Epithelial cell of prostate (primary cell): ENCODE measurements around the gene CLEC19A.

ENCODE experiments used
- DNase-seq: peaks from one replicate; pipeline ENCODE4 v3.0.0-alpha.2; 2011; ENCODE audit warnings: low read depth, low spot score
- H3K27ac ChIP-seq: fragments of 450-650 bp; 2 replicates; pipeline ENCODE4 v1.5.1; 2017; ENCODE audit warnings: mild to moderate bottlenecking

CLEC19A gene

DNA sequence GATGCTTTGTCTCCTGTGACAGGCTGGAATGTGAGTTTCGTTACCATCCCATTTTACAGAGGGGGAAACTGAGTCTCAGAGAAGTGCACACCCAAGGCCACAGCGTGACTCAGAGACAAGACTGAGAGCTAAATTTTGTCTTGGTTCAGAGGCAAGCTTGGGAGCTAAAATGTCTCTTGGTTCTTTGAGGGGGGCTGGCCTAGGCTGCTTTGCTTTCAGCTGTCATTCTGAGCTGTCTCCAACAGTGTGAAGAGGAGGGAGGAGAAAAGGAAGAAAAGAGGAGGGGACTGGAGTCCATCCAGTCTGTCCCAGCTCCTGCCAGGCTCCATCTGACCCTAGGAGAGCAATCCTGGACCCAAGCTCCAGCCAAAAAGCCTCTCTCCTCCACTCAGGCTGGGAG, at the start of gene CLEC19A:
Gene CLEC19A (plus strand): TSS at position 301 of the 400 bp plus-strand sequence. CDS start 121 bp downstream, outside the sequence.
- DNase-seq: no peak
- H3K27ac ChIP-seq: no peak within 1 kb of the TSS

- no peak for DNase-seq
- H3K27ac ChIP-seq: no peak overlapping the region
Measured at GRCh38 chr16:19235886-19236285, 49.6 kb upstream of the CLEC19A start.

DNA sequence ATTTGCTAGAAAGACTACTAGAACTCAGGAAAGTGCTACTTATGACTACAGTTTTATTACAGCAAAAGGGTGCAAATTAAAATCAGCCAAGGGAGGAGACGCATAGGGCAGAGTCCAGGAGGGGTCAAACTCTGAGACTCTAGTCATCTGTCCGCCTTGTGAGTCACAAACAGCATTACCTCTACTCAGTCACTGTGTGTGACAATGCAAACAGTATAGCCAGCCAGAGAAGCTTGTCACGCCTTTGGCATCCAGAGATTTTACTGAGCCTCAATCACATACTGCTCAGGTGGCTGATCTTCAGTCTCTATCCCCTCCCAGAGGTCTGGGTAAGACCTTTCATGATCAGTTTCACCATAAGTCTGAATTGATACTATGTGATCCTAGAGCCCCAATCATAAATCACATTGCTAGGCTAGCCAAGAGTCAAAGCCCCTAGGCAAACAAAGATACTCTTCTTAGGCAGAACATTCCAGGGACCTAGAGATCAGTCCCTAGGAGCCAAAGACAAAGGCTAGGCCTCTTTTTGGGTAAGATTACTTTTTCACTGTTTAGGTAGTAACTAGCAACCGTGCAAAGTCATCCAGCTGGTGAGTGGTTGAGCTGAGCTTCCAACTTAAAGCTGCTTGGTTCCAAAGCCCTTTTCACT, 48.8 kb upstream of the CLEC19A start:
- no peak for DNase-seq
- H3K27ac ChIP-seq: no peak overlapping the region

DNA sequence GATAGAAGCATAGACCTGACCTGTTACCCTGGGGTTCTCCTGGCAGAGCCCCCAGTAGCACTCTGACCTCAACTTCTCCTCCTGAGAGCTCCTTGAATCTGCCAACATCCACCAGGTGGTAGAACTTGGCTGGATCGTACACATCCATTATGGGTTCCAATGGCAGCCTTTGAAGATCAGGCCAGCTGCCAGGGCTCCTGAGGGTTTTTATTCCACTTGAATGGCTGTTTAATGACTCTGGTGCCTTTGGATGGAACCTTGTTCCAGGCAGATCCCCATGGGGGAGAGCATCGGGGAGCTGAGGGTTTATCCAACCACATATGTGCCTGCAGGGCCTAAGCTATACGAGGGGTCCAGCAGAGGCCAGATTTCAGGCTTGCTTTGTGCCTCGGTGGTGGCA, 47.1 kb upstream of the CLEC19A start:
- no peak overlapping the region for H3K27ac ChIP-seq
- DNase-seq: no peak

DNA sequence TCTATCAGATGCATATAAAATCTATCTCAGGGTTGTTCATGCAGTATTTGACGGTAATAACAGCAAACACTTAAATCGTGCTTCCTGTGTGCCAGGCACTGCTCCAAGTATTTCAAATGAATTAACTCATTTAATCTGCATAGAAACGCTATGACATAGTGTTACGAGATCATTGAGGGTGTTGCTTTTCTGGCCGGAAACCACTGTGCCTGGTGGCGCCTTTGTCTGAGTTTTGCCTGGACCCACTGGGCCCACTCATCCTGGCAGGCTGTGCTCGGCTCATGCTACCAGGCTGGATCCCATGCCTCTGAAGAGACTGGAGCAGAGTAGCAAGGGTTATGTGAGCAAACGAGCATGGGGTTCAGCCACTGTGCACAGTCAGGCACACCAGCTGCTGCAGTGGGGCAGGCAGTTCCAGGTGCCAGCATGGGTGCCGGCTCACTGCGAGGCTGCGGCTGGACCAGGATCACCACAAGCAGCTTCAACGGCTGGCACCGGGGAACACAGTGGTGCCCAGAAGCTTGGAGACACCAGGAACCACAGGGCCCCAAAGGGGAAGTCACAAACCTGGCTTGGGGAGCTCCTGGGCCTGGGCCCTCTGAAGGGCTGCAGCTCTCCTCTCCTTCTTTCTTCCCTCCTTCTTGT, 45.9 kb upstream of the CLEC19A start:
- no peak overlapping the region for H3K27ac ChIP-seq
- DNase-seq: no peak

GRCh38 chr16:19240494-19240893, 45.0 kb upstream of the CLEC19A start:
- no peak for DNase-seq

DNA sequence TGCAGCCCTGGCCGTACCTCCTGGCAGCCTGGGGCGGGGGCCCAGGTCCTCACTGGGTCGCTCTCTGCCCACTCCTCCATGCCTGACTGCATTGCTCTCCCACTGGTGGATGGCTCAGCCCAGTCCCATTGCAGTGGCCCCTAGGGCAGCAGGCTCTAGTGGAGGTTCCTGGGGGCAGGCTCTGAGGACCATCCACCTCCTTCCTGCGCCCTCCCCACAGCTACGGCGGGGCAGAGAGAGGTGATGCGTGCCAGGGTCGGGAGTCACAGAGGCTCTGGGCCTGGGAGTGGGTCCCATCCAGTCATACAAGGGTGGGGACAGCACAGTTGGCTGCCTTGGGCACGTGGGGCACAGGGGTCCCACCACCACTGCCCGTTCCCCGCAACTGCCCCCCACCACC, 44.0 kb upstream of the CLEC19A start:
- H3K27ac ChIP-seq: no peak overlapping the region
- no peak for DNase-seq

More at GRCh38 chr16:19240494-19240893, 45.0 kb upstream of the CLEC19A start:
- H3K27ac ChIP-seq: no peak overlapping the region

DNA sequence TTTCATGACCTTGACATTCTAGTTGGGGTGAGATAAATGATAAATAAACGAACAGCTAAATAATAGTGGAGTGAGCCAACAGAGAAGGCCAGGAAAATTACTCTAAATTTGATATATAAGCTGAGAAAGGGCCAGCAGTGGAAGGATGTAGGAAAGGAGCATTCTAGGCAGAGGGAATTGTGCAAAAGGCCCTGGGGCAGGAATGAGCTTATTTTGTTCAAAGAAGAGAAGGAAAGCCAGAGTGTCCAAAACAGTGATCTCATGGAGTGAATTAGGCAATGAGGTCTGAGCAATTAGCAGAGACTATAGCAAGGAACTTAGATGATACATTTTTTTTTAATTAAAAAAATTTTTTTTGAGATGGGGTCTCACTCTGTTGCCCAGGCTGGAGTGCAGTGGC, 43.3 kb upstream of the CLEC19A start:
- no peak overlapping the region for H3K27ac ChIP-seq
- no peak for DNase-seq

- no peak overlapping the region for H3K27ac ChIP-seq
- no peak for DNase-seq
Measured at GRCh38 chr16:19242987-19243575, 42.5 kb upstream of the CLEC19A start.

DNA sequence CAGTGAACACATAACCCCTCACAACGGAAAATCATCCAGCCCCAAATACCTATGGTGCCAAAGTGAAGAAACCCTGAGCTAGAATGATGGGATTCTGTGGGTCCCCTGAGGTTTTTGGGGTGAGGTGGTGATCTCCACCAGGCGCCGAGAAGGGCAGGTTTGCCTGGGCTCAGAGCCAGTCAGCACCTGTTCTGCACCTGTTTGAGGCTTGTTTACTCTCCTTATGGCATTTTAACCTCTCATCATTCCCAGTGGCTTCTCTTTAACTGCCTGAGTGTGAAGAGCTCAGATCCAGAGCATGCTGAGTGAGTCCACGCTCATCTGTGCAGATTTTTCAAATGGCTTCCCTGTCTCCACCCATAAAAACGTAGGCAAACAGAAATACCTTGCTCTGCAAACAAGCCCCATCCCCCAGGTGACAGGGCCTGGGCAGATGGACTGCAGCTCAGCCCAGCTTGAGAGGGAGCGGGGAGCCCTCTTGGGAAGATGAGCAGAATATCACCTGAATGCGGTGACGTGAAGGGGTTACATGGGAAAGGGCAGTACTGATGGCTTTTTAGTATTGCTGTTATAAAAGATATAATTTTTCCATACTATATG, 40.1 kb upstream of the CLEC19A start:
- no peak for DNase-seq
- no peak overlapping the region for H3K27ac ChIP-seq

DNA sequence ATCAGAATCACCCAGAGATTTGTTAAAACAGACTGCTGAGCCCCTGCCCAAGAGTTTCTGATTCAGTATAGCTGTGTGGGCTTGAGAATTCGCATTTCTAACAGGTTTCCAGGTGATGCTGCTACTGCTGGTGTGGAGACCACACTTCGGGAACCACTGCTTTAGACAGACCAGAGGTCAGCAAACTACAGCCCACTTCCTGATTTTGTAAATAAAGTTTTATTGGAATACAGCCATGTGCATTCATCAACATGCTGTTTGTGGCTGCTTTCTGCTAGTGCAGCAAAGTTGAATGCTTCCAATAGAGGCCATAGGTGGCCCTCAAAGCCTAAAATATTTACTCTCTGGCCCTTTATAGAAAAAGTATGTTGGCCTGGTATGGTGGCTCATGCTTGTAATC, 32.6 kb upstream of the CLEC19A start:
- no peak overlapping the region for H3K27ac ChIP-seq
- DNase-seq: no peak

GRCh38 chr16:19254611-19255010, 30.9 kb upstream of the CLEC19A start:
- no peak overlapping the region for H3K27ac ChIP-seq
- no peak for DNase-seq

GRCh38 chr16:19264123-19264673, 21.3 kb upstream of the CLEC19A start:
- no peak for DNase-seq

DNA sequence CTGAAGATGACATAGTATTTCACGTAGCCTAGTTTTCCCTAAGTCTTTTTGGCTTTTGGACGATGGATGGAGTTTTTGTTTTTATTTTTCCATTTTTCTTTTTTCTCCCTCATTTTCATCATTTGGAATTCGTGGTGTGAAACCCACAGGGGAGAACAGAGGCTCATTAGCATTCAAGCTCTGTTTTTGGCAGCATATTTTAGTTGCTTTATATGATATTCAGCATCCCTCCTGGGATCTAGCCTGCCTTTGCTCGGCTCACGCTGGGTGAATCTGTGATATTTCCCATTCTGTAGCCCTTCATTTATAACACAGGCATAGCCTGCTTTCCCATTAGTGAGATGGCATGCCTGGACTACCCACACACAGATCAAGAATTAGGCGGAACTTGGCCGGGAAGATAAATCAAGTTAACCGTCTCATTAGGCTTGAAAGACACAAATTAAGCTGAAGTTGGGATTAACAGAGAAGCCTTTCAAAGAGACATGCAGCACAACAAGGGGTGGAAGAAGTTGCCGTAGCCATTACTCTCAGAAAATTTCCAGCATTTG, 20.1 kb upstream of the CLEC19A start:
- no peak overlapping the region for H3K27ac ChIP-seq
- DNase-seq: no peak

More at GRCh38 chr16:19264123-19264673, 21.3 kb upstream of the CLEC19A start:
- no peak overlapping the region for H3K27ac ChIP-seq

DNA sequence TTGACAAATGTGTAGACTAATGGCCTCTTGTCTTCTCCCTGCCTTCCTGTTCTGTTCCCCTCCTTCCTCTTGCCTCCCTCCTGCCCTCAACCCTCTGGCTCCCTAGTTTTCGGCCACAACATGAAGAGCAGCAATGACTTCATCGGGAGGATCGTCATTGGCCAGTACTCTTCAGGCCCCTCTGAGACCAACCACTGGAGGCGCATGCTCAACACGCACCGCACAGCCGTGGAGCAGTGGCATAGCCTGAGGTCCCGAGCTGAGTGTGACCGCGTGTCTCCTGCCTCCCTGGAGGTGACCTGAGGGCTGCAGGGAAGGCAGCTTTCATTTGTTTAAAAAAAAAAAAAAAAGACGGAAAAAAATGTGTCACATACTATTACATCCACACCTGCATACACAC, 18.8 kb upstream of the CLEC19A start:
- H3K27ac ChIP-seq: no peak overlapping the region
- DNase-seq: no peak

DNA sequence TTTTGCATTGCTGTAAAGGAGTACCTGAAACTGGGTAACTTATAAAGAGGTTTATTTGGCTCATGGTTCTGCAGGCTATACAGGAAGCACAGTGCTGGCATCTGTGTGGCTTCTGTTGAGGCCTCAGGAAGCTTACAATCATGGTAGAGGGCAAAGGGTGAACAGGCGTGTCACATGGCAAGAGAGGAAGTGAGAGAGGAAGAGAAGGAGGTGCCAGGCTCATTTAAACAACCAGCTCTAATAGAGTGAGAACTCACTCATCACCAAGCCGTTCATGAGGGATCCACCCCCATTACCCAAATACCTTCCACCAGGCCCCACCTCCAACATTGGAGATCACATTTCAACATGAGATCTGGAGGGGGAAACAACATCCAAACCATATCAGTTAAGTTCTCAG, 16.4 kb upstream of the CLEC19A start:
- H3K27ac ChIP-seq: no peak overlapping the region
- no peak for DNase-seq

- no peak for DNase-seq
- no peak overlapping the region for H3K27ac ChIP-seq
Measured at GRCh38 chr16:19274165-19274797, 11.2 kb upstream of the CLEC19A start.

GRCh38 chr16:19278403-19278802, 7.1 kb upstream of the CLEC19A start:
- DNase-seq: no peak

GRCh38 chr16:19281246-19281645, 4.3 kb upstream of the CLEC19A start:
- no peak for DNase-seq
- no peak overlapping the region for H3K27ac ChIP-seq

More at GRCh38 chr16:19278403-19278802, 7.1 kb upstream of the CLEC19A start:
- no peak overlapping the region for H3K27ac ChIP-seq

- DNase-seq: no peak
- H3K27ac ChIP-seq: no peak overlapping the region
Measured at GRCh38 chr16:19282101-19282500, 3.4 kb upstream of the CLEC19A start.
